ENCODE measurements around the gene NAB1.
A peak's percentile ranks its signal among the peaks of the same experiment; 100 is the strongest.

NAB1 gene

GRCh38 chr2:190716176-190716807 lies 67.4 kb downstream of the NAB1 start:
- no peak for DNase-seq (ENCODE audit: low read depth in 2 of 2)

GRCh38 chr2:190717306-190717705 lies 68.4 kb downstream of the NAB1 start:
- no peak for DNase-seq (ENCODE audit: low read depth in 2 of 2)

GRCh38 chr2:190717764-190718651 lies 69.1 kb downstream of the NAB1 start:
- peak in 1 of 2 donors; percentile 21 for DNase-seq (ENCODE audit: low read depth in 2 of 2)

GRCh38 chr2:190718652-190719526 lies 70.0 kb downstream of the NAB1 start:
- peak in 1 of 2 donors; percentile 47 for DNase-seq (ENCODE audit: low read depth in 2 of 2)

- DNase-seq (ENCODE audit: low read depth in 2 of 2) = no peak
These were observed 71.4 kb downstream of the NAB1 start for GRCh38 chr2:190720276-190720675.

GRCh38 chr2:190720691-190721090 lies 71.8 kb downstream of the NAB1 start:
- no peak for DNase-seq (ENCODE audit: low read depth in 2 of 2)

GRCh38 chr2:190722061-190722759 lies 73.3 kb downstream of the NAB1 start:
- no peak for DNase-seq (ENCODE audit: low read depth in 2 of 2)

- DNase-seq (ENCODE audit: low read depth in 2 of 2) = no peak
These were observed 74.0 kb downstream of the NAB1 start for GRCh38 chr2:190722835-190723234.

- no peak for DNase-seq (ENCODE audit: low read depth in 2 of 2)
These were observed 74.7 kb downstream of the NAB1 start for GRCh38 chr2:190723397-190724090.

GRCh38 chr2:190726255-190726654 lies 77.4 kb downstream of the NAB1 start:
- no peak for DNase-seq (ENCODE audit: low read depth in 2 of 2)

GRCh38 chr2:190736355-190736754 lies 87.5 kb downstream of the NAB1 start:
- no peak for DNase-seq (ENCODE audit: low read depth in 2 of 2)

GRCh38 chr2:190740449-190740848 lies 91.6 kb downstream of the NAB1 start:
- no peak for DNase-seq (ENCODE audit: low read depth in 2 of 2)

Measured in stimulated activated CD8-positive, alpha-beta memory T cell treated with anti-CD3 and anti-CD28 coated beads, Interleukin-15, amount 100 ng/mL, for 4 hours (primary cell).